ENCODE data around the gene KASH5. TPM values are rescaled to one million over a fixed set of nuclear protein-coding genes. Genes with fewer than 3 reads are reported as not detected.

KASH5 gene
- total and polyA plus RNA-seq, 11 donors = not detected

DNA sequence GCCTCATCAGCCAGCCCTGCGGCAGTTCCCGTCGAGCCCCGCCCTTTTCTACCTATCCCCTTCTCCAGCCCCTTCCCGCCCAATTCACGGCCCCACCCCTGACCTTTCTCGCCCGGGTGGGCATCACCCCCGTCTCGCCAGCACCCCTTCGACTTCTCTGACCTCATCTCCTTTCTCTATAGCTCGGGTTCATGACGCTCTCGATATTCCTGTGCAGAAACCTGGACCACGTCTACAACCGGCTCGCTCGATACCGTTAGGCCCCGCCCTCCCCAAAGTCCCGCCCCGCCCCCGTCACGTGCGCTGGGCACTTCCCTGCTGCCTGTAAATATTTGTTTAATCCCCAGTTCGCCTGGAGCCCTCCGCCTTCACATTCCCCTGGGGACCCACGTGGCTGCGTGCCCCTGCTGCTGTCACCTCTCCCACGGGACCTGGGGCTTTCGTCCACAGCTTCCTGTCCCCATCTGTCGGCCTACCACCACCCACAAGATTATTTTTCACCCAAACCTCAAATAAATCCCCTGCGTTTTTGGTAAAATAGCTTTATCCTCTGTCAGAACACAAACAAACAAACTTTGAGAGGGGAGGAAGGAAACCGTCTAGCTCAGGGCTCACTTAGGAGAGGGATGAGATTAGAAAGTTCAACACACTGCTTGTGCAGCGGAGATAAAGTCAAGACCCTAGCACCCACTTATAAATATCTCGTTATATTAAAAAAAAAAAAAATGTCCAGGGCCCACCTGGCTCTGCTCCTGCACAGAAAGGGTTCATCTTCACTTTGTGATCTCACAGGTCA lies 47.8 kb upstream of the KASH5 start:
- ATAC-seq (peak; percentile 5 to 32 (median 22)), DNase-seq (peak; percentile 75 to 85 (median 82))
- peak overlapping the region in 11 of 12 donors; percentile 14 to 60 (median 51) for H3K4me3 ChIP-seq
- no peaks in the 10 kb centered on the region for H3K9me3 ChIP-seq
- WGBS, 4 donors = 22 to 39% (median 32%) methylated on average over 36 of the region's 36 CpGs
- H3K27me3 ChIP-seq = no peaks in the 10 kb centered on the region
- H3K27ac ChIP-seq = peak overlapping the region; percentile 33 to 89 (median 78)
- intact Hi-C loops (cut with DNase I) = no loop called here
- H3K4me1 ChIP-seq = peaks cover 0 to 44% (median 21%) of the 10 kb centered on the region in 12 donors
- TF ChIP-seq, protein P1, sequence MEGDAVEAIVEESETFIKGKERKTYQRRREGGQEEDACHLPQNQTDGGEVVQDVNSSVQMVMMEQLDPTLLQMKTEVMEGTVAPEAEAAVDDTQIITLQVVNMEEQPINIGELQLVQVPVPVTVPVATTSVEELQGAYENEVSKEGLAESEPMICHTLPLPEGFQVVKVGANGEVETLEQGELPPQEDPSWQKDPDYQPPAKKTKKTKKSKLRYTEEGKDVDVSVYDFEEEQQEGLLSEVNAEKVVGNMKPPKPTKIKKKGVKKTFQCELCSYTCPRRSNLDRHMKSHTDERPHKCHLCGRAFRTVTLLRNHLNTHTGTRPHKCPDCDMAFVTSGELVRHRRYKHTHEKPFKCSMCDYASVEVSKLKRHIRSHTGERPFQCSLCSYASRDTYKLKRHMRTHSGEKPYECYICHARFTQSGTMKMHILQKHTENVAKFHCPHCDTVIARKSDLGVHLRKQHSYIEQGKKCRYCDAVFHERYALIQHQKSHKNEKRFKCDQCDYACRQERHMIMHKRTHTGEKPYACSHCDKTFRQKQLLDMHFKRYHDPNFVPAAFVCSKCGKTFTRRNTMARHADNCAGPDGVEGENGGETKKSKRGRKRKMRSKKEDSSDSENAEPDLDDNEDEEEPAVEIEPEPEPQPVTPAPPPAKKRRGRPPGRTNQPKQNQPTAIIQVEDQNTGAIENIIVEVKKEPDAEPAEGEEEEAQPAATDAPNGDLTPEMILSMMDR (IDR thresholded peaks at IDR 0.05) = no peak
- no peak for TF ChIP-seq POLR2A (IDR thresholded peaks at IDR 0.05)
- H3K36me3 ChIP-seq = peaks cover 0 to 58% (median 43%) of the 10 kb centered on the region in 9 donors

DNA sequence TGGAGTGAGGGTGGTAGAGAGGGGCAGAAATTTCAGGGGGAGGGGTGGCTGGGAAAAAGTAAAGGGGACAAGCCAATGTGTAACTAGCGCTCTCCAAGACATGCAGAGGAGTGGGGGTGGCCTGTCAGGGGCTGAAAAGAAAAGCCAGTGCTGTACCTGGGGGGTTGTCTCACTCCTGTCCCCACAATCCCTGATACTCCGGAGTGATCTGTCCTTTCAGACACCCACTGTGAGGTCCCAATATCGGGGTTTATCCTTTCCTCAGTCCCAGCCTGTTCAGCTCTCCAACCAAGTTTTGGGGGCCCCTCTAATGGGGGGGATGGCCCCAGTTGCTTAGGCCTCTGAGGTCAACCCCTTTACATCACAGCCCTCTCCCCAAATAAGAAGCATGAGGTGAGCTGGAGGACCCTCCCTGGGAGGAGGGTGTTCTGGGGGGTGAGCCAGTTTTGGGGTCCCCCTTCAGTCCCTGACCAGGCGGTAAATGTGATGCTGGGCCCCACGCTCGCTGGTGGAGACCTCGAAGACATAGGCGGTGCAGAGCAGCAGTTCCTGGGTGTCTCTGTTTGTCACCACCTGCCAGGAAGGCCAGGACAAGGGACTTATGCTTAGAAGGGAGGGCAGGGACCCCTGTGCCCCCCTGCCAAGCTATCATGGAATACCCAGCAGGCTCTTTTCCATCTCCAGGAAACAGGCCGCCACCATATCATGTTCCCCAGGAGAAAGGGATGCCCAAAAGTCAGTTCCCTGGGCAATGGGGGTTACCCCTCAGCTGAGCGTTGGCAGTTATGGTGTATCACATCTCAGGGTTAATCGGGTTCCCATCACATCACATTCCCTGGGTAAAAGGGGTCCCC lies 47.0 kb upstream of the KASH5 start:
- H3K27me3 ChIP-seq = no peaks in the 10 kb centered on the region
- no peak for DNase-seq
- intact Hi-C loops (cut with DNase I) = no loop called here
- no peaks in the 10 kb centered on the region for H3K9me3 ChIP-seq
- no peak overlapping the region for H3K4me3 ChIP-seq
- ATAC-seq = no peak
- peaks cover 0 to 63% (median 51%) of the 10 kb centered on the region in 9 donors for H3K36me3 ChIP-seq
- H3K27ac ChIP-seq = peak overlapping the region in 10 of 12 donors; percentile 3 to 89 (median 74)
- H3K4me1 ChIP-seq = peaks cover 0 to 40% (median 21%) of the 10 kb centered on the region in 12 donors
- TF ChIP-seq POLR2A (IDR thresholded peaks at IDR 0.05) = no peak
- TF ChIP-seq, protein P1 (IDR thresholded peaks at IDR 0.05) = no peak
- 87 to 94% (median 92%) methylated on average over 6 to 11 of the region's 11 CpGs for WGBS, 4 donors

DNA sequence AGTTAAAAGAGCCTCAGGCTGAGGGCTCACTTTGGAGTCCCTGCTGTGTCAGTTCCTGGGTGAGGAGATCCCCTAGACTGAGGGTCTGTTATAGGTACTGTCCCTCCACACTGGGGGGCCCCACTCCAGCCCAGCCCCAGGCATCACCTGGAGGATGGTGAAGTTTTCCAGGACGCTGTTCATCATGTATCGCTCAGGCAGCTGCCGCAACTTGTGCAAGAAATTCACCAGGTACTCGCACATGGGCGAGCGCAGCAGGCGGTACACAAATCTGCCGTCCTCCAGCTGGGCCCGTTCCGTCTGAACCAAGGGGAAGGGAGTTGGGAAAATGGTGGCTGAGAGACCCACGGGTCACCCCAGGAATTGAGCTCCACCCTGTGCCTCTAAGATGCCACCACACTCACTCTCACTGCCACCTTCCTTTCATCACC lies 45.7 kb upstream of the KASH5 start:
- Histone ChIP-seq H3K4me1 (peaks cover 0 to 29% (median 21%) of the 10 kb centered on the region in 12 donors), H3K36me3 (peaks cover 0 to 70% (median 63%) of the 10 kb centered on the region in 9 donors), H3K27me3 (no peaks in the 10 kb centered on the region), H3K9me3 (no peaks in the 10 kb centered on the region), H3K4me3 (no peak overlapping the region), H3K27ac (no peak overlapping the region)
- intact Hi-C loops (cut with DNase I) = no loop called here
- TF ChIP-seq POLR2A (IDR thresholded peaks at IDR 0.05) = no peak
- TF ChIP-seq, protein P1 (IDR thresholded peaks at IDR 0.05) = no peak
- ATAC-seq = no peak
- 92 to 97% (median 94%) methylated on average over 11 of the region's 11 CpGs for WGBS, 4 donors
- no peak for DNase-seq

DNA sequence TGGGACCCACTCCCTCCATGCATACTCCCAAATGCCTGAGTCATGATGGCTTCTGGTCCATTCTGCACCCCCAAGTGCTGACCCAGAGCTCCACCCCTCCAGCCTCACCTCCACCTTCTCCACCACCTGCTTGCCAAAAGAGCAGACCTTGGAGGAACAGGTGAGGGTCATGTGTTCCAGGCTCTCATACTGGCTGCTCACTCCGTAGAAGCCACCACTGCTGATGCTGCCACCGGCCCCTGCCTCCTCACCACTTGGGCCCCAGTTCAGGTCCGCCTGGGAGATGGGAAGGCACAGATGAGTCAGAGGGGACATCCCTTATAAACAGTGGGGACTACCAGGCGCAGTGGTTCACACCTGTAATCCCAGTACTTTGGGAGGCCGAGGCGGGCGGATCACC lies 44.9 kb upstream of the KASH5 start:
- 96 to 99% (median 96%) methylated on average over 7 of the region's 7 CpGs for WGBS, 4 donors
- Histone ChIP-seq H3K4me1 (peaks cover 0 to 29% (median 21%) of the 10 kb centered on the region in 12 donors), H3K27me3 (no peaks in the 10 kb centered on the region), H3K36me3 (peaks cover 0 to 73% (median 70%) of the 10 kb centered on the region in 9 donors), H3K4me3 (no peak overlapping the region), H3K9me3 (no peaks in the 10 kb centered on the region), H3K27ac (no peak overlapping the region)
- ATAC-seq = no peak
- intact Hi-C loops (cut with DNase I) = no loop called here
- no peak for DNase-seq
- no peak for TF ChIP-seq POLR2A (IDR thresholded peaks at IDR 0.05)
- TF ChIP-seq, protein P1 (IDR thresholded peaks at IDR 0.05) = no peak
